Activated naive CD8-positive, alpha-beta T cell treated with anti-CD3 and anti-CD28 coated beads for 36 hours (primary cell): ENCODE results near the gene TLCD3A. TPM values are rescaled to one million over a fixed set of nuclear protein-coding genes. Genes with fewer than 3 reads are reported as not detected.

Experiments used
- DNase-seq: peaks from one replicate; pipeline ENCODE4 v3.0.0; 2021
- H3K27ac Mint-ChIP-seq: one replicate; pipeline ENCODE4 v1.8.0; 2022; ENCODE audit warnings: mild to moderate bottlenecking, moderate library complexity, mixed read lengths
- H3K27me3 Mint-ChIP-seq: one replicate; pipeline ENCODE4 v1.8.0; 2022; ENCODE audit warnings: mild to moderate bottlenecking, mixed read lengths
- H3K36me3 Mint-ChIP-seq: one replicate; pipeline ENCODE4 v1.8.0; 2021; ENCODE audit warnings: mild to moderate bottlenecking, mixed read lengths
- H3K4me1 Mint-ChIP-seq: one replicate; pipeline ENCODE4 v1.8.0; 2021; ENCODE audit warnings: mixed read lengths
- H3K4me3 Mint-ChIP-seq: one replicate; pipeline ENCODE4 v1.8.0; 2022; ENCODE audit warnings: mild to moderate bottlenecking, moderate library complexity, mixed read lengths
- H3K9me3 Mint-ChIP-seq: one replicate; pipeline ENCODE4 v1.8.0; 2022; ENCODE audit warnings: mixed read lengths
- total RNA-seq, 2 experiments: library from RNA; stranded (reverse); gene quantifications; one replicate each; pipeline ENCODE4 v1.2.3, GENCODE V29; 2021

The TLCD3A gene
- total RNA-seq, 2 experiments from 2014 or later, result 22.6 to 26.7 TPM

DNA sequence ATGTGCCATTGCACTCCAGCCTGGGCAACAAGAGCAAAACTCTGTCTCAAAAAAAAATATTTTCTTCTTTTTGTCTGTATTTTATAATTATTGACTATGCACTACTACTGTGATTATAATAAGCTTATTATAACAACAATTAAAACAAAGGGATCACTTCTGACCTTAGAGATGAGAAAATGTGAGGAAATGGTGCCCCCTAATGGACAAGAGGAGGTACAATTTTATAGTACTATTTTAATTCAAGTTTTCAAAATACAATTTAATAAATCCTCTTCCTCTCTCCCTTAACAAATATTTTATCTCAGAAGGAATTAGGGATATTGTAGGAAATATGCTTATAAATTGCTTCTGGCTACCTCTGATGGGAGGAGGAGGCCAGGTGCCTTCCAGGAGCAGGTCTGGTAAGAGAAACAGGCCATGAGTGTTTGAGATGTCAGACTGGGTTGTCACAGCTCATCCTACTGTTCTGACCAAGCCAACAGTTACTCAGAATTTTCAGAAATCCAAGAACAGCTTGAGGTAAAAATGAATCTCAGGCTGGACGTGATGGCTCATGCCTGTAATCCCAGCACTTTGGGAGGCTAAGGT, 31.8 kb upstream of the TLCD3A start:
- Mint-ChIP-seq H3K4me1 (peaks cover 7% of the 10 kb centered on the region), H3K36me3 (peaks cover 5% of the 10 kb centered on the region), H3K9me3 (no peaks in the 10 kb centered on the region), H3K27ac (no peak overlapping the region), H3K27me3 (no peaks in the 10 kb centered on the region), H3K4me3 (no peak overlapping the region)
- DNase-seq, result no peak

DNA sequence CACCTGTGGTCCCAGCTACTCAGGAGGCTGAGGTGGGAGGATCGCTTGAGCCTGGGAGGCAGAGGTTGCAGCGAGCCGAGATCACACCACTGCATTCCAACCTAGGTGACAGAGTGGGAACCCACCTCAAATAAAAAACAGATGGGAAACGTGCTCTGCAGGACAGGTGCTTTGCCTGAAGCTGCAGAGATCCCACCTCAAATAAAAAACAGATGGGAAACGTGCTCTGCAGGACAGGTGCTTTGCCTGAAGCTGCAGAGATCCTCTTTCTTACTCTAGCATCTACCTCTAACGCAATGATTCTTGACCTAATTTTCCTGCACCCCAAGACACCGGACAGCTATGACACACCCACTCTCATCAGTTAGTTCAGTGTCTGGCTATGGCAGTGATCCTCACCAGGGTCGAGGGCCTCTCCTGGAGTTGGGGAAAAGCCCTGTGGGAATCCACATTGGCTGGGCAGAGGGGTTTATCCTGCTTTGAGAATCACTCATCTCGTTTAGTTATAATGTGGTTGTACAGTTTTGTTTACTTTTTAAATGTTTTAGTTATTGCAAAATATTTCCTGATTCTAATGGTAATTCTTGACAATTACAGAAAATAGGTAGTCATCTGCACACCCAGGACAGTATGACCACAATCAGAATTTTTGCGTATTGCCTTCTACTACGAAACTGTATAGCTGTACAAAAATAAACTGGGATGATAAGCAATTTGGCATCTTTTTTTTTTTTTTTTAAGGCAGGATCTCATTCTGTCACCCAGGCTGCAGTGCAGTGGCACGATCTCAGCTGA, 29.1 kb upstream of the TLCD3A start:
- DNase-seq, result no peak
- H3K9me3 Mint-ChIP-seq, result no peaks in the 10 kb centered on the region
- H3K4me1 Mint-ChIP-seq, result peaks cover 11% of the 10 kb centered on the region
- no peaks in the 10 kb centered on the region for H3K27me3 Mint-ChIP-seq
- no peak overlapping the region for H3K4me3 Mint-ChIP-seq
- peaks cover 7% of the 10 kb centered on the region for H3K36me3 Mint-ChIP-seq
- H3K27ac Mint-ChIP-seq, result no peak overlapping the region

DNA sequence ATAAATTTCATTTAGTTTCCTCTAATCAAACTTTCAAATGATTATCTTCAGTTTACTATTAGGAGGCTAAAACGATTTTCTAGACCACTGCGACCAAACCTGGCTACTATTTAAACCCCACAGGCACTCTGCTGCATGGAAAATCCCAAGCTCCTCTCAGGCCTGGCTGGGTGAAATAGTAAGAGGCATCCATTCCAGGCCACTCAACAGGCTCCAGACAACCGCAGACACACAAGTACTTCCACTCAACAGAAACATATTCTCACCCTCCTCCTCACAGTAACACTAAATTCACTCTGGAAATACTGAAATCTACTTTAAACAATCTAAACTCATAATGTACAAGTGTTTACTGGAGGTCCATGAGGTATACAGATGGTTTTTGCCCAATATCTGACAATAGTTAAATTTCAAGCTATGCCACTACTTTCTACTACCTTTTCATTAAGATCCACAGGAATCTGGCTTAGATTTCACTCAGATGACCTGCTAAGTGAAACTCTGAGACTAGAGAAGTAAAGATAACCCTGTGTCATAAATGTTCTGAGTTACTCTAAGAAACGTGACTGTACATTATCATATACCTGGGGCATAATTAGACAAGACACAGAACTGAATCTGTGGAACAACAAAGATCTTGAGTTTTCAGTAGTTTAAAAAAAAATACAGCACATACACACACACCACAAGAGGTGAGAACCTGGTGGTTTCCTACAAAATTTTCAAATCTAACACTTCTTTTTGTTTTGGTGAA, 28.1 kb upstream of the TLCD3A start:
- no peak overlapping the region for H3K4me3 Mint-ChIP-seq
- DNase-seq, result no peak
- H3K4me1 Mint-ChIP-seq, result peaks cover 16% of the 10 kb centered on the region
- no peak overlapping the region for H3K27ac Mint-ChIP-seq
- H3K27me3 Mint-ChIP-seq, result no peaks in the 10 kb centered on the region
- peaks cover 9% of the 10 kb centered on the region for H3K36me3 Mint-ChIP-seq
- H3K9me3 Mint-ChIP-seq, result no peaks in the 10 kb centered on the region

DNA sequence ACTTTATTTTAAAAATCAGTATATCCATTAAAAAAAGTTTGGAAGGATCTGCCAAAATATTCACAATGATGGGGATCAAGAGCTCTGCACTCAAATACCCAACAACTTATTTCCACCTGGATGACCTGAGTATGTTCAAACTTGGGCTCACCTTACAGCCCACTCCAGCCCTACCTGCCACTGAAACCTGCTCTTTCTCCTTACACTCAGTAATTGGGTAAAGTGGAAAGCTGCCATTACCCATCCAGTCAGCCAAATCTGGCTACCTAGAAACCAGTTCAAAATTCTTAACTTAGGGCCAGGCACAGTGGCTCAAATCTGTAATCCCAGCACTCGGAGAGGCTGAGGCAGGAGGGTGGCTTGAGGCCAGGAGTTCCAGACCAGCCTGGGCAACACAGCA, 27.4 kb upstream of the TLCD3A start:
- Mint-ChIP-seq H3K4me3 (no peak overlapping the region), H3K4me1 (peaks cover 17% of the 10 kb centered on the region), H3K27ac (no peak overlapping the region), H3K27me3 (no peaks in the 10 kb centered on the region), H3K36me3 (peaks cover 12% of the 10 kb centered on the region), H3K9me3 (no peaks in the 10 kb centered on the region)
- no peak for DNase-seq

DNA sequence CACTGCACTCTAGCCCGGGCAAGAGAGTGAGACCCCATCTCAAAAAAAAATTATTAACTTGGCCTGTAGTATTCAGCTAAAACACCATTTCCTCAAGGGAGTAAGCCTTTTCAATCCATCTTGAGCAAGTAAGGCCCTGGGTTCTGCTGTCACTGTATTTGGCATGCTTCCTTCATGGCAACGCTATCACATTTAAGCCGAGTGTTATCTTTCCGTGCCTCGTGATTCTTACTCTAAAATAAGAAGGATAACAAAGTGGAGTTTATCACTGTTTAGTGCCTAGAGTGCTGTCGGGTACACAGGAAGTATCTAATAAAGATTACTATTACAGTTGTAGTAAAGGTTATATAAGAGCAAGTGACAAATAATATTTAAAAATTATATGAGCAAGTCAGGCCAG, 26.5 kb upstream of the TLCD3A start:
- peaks cover 17% of the 10 kb centered on the region for H3K4me1 Mint-ChIP-seq
- H3K36me3 Mint-ChIP-seq, result peaks cover 12% of the 10 kb centered on the region
- H3K4me3 Mint-ChIP-seq, result no peak overlapping the region
- DNase-seq, result no peak
- H3K27me3 Mint-ChIP-seq, result no peaks in the 10 kb centered on the region
- H3K27ac Mint-ChIP-seq, result no peak overlapping the region
- H3K9me3 Mint-ChIP-seq, result no peaks in the 10 kb centered on the region

DNA sequence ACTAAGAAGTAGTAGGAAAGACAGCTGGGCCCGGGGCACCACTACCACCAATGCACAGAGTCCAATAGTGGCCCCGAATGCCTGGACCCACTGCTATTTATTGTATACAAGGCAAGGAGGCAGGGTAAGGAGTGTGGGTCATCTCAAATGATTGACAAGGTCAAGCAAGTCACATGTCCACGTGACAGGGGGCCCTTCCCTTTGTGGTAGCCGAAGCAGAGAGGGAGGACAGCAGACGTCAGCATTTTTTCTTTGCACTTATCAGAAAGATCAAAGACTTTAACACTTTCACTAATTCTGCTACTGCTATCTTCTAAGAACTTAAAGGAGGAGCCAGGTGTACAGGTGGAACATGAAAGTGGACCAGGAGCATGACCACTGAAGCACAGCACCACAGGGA, 24.3 kb upstream of the TLCD3A start:
- Mint-ChIP-seq H3K9me3 (no peaks in the 10 kb centered on the region), H3K27me3 (no peaks in the 10 kb centered on the region), H3K4me1 (peaks cover 32% of the 10 kb centered on the region), H3K27ac (no peak overlapping the region), H3K36me3 (peaks cover 12% of the 10 kb centered on the region), H3K4me3 (no peak overlapping the region)
- no peak for DNase-seq

DNA sequence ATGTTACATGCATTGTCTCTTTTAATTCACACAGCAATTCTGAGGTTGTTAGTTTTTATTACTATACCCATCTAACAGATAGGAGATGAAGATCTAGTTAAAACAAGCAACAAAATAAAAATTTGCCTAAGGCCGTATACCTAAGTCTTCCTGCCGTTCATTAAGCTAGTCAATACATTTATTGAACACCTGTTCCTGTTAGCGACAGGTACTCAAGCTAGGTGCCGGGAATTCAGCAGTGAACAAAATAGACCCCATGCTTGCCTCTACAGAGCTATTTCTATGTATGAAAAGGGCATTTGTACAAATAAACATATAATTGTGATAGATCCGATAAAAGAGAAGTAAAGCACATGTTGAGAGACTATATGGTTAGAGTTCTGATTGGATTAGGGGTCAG, 14.3 kb upstream of the TLCD3A start:
- H3K36me3 Mint-ChIP-seq, result peaks cover 2% of the 10 kb centered on the region
- H3K27ac Mint-ChIP-seq, result no peak overlapping the region
- H3K27me3 Mint-ChIP-seq, result no peaks in the 10 kb centered on the region
- H3K4me3 Mint-ChIP-seq, result no peak overlapping the region
- no peaks in the 10 kb centered on the region for H3K9me3 Mint-ChIP-seq
- H3K4me1 Mint-ChIP-seq, result peaks cover 13% of the 10 kb centered on the region
- no peak for DNase-seq

DNA sequence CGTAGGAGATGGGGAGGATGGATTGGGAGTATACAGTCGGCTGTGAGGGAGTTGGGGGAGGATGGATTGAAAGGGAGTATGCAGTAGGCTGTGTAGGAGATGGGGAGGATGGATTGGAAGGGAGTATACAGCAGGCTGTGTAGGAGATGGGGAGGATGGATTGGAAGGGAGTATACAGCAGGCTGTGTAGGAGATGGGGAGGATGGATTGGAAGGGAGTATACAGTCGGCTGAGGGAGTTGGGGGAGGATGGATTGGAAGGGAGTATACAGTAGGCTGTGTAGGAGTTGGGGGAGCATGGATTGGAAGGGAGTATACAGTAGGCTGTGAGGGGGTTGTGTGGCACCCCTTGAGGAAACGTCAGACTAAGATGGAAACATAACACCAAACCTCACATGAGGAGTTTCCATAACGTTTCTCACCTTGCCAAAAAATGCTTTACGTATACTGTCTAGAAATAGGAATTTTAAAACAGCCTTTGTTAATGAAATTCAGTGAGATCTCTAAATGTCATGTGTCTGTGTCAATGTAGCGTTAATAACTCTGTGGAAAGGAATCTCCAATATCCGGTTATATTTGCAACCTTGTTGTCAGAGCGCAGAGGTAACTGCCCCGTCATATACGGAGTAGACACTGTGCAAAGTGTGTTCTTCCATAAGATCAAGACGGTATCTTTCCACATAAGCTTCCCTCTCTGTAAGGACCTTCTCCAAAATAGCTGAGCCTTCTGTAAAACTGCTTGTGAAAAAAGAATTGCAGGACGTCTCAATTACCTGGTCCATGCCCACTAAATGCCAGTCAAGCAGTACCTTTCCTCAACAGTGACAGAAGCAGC, 11.5 kb upstream of the TLCD3A start:
- H3K27me3 Mint-ChIP-seq, result no peaks in the 10 kb centered on the region
- no peak overlapping the region for H3K27ac Mint-ChIP-seq
- H3K4me1 Mint-ChIP-seq, result peaks cover 4% of the 10 kb centered on the region
- no peaks in the 10 kb centered on the region for H3K36me3 Mint-ChIP-seq
- H3K4me3 Mint-ChIP-seq, result no peak overlapping the region
- H3K9me3 Mint-ChIP-seq, result no peaks in the 10 kb centered on the region
- no peak for DNase-seq

DNA sequence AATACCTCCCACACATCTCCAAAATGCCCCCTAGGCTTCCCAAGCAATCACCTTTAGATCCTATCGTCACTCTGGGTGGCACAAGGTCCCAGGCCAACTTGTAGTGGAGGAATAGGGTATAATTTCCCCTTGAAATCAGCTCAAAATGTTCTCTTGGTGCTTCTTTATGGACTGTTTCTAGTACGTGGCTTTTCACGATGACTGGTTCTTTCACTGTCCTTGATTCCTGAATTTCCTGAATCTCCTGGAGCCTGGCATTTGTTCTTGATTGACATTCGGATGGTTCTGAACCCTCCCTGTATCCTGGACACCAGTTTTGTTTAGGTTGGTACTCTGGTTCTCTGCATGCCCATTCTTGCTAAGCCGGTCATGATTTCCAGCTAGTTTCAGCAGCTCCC, 10.9 kb upstream of the TLCD3A start:
- DNase-seq, result no peak
- H3K4me3 Mint-ChIP-seq, result no peak overlapping the region
- no peaks in the 10 kb centered on the region for H3K9me3 Mint-ChIP-seq
- peaks cover 4% of the 10 kb centered on the region for H3K4me1 Mint-ChIP-seq
- H3K27me3 Mint-ChIP-seq, result no peaks in the 10 kb centered on the region
- H3K36me3 Mint-ChIP-seq, result no peaks in the 10 kb centered on the region
- H3K27ac Mint-ChIP-seq, result no peak overlapping the region

DNA sequence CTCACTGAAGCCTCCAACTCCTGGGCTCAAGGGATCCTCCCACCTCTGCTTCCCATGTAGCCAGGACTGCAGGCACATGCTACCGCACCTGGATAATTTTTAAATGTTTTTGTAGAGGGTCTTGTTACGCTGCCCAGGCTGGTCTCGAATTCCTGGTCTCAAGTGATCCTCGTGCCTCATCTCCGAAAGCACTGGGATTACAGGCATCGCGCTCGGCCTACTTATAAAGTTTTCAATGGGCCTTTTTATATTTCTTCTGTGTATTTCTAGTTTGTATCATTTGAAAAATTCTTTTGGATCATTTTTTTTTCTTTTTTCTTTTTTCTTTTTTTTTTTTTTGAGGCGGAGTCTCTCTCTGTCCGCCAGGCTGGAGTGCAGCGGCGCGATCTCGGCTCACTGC, 7.3 kb upstream of the TLCD3A start:
- no peak overlapping the region for H3K27ac Mint-ChIP-seq

DNA sequence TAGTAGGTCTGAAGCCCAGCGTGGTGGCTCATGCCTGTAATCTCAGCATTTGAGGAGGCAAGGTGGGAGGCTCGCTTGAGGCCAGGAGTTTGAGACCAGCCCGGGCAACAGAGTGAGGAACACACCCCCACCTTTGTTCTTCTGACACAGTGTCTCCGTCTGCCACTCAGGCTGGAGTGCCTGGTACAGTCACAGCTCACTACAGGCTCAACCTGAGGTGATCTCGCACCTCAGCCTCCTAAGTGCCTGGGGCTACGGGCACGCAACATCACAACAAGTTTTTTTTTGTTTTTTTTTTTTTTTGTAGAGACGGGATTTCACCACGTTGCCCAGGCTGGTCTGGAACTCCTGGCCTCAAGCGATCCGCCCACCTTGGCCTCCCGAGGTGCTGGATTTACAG, 6.7 kb upstream of the TLCD3A start:
- Mint-ChIP-seq H3K27me3 (no peaks in the 10 kb centered on the region), H3K36me3 (no peaks in the 10 kb centered on the region), H3K4me1 (peaks cover 7% of the 10 kb centered on the region), H3K4me3 (no peak overlapping the region), H3K27ac (no peak overlapping the region), H3K9me3 (no peaks in the 10 kb centered on the region)
- DNase-seq, result no peak

More for the DNA sequence above, 7.3 kb upstream of the TLCD3A start:
- Mint-ChIP-seq H3K27me3 (no peaks in the 10 kb centered on the region), H3K36me3 (no peaks in the 10 kb centered on the region), H3K4me1 (peaks cover 7% of the 10 kb centered on the region), H3K9me3 (no peaks in the 10 kb centered on the region), H3K4me3 (no peak overlapping the region)
- no peak for DNase-seq

DNA sequence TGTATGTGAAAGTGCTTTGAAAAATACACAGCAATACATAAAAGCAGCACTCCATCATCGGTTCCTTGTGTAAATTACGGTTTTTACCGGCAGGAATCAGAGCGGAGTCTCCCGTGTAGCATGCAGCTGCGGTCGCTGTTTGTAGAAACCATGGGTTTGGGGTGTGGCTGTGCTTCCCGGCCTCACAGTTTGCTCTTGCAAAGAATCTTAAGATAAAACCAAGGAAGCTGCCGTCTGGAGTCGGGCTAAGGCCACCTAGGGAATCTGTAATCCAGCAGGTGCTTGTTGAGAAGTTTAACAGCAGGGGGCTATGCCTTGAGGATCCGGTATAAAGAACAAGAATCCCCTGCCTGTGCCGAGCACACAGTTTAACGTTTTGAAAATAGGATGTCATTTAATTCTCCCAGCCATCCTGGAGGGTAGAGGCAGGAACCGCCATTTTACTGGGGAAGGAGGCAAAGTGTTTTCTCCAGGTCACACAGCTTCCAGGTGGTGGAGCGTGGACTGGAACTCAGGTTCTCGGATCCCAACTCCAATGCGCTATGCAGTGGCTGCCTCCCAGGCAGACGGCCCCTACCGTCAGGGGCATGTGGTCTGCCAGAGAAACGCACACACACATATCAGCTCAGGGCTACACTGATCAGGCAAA, 6.0 kb upstream of the TLCD3A start:
- Mint-ChIP-seq H3K27me3 (peaks cover 2% of the 10 kb centered on the region), H3K4me3 (no peak overlapping the region), H3K27ac (no peak overlapping the region), H3K9me3 (no peaks in the 10 kb centered on the region), H3K4me1 (peaks cover 12% of the 10 kb centered on the region), H3K36me3 (no peaks in the 10 kb centered on the region)
- no peak for DNase-seq

DNA sequence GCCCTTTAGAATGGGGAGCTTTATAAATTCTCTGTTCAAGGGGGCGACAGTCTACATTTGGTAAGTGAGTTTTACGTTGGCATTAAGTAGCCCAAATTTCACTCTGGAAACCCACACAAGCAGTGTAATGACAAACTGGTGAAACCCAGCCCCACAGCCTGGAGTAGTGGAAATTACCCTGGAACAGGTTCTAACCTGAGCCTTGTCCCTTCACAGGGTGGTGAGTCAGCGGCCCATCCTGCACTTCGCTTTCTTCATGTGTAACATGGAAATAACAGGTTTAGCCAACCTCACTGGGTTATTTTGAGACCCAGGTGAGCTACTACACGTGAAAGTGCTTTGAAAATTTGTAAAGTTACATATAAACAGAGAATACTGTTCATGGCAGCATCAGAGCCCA, 3.5 kb upstream of the TLCD3A start:
- Mint-ChIP-seq H3K4me1 (peaks cover 20% of the 10 kb centered on the region), H3K27ac (no peak overlapping the region), H3K36me3 (peaks cover 10% of the 10 kb centered on the region), H3K9me3 (no peaks in the 10 kb centered on the region), H3K27me3 (peaks cover 5% of the 10 kb centered on the region), H3K4me3 (no peak overlapping the region)
- DNase-seq, result no peak

DNA sequence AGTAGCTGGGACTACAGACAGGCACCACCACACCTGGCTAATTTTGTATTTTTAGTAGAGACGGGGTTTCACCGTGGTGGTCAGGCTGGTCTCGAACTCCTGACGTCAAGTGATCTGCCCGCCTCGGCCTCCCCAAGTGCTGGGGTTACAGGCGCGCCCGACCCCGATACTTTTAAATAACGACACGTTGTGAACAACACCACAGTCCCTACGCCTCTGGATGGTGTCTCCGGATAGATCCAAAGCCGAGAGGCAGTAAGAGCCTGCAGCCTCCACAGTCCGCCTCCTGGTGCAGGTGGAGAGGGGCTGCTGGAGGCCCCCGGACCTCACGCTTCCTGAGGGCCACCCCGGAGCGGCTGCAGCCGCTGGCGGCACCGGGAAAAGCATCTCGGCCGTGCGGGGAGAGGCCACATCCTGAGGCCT, 741 bp upstream of the TLCD3A start:
- H3K4me1 Mint-ChIP-seq, result peaks cover 24% of the 10 kb centered on the region
- H3K27ac Mint-ChIP-seq, result peak overlapping the region; percentile 29
- H3K4me3 Mint-ChIP-seq, result peak overlapping the region; percentile 76
- H3K27me3 Mint-ChIP-seq, result peaks cover 5% of the 10 kb centered on the region
- no peaks in the 10 kb centered on the region for H3K9me3 Mint-ChIP-seq
- H3K36me3 Mint-ChIP-seq, result peaks cover 32% of the 10 kb centered on the region
- DNase-seq, result no peak
